Neural progenitor cell (in vitro differentiated cells): ENCODE data around the gene MYH7B.

ENCODE experiments used
- CTCF ChIP-seq: fragments of 200-600 bp; sonication (generic); IDR thresholded peaks from 2 replicates; pipeline ENCODE4 v1.5.1; 2017; ENCODE audit warnings: antibody characterized with exemption, mild to moderate bottlenecking
- EZH2 ChIP-seq: fragments of 200-600 bp; sonication (generic); IDR thresholded peaks from 2 replicates; pipeline ENCODE4 v1.6.1; 2017; ENCODE audit warnings: antibody characterized with exemption, mild to moderate bottlenecking, moderate library complexity
- EZH2phosphoT487 ChIP-seq: fragments of 200-600 bp; sonication (generic); IDR thresholded peaks from 2 replicates; pipeline ENCODE4 v1.6.1; 2017; ENCODE audit warnings: antibody characterized with exemption

DNA sequence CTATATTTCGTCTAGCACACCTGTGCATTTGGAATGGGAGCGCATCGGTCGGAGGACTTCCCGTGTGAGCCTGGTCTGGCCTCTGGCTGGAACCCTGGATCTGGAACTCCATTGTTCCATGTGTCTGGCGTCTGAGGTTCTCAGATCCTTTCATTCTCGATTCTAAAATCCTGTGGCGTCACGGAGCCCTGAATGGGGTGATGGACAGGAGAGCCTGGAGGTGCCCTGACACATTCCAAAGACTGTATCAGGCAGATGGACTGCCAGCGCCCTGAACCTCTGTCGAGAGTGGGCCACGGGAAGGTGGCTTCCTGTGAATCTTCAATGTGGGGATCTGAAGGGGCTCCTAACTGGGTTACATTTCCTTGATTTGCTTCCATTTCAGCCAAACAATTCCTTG, 20.6 kb downstream of the MYH7B start:
- TF ChIP-seq EZH2 (no peak), EZH2phosphoT487 (no peak), CTCF (no peak)
